Stimulated activated CD4-positive, alpha-beta T cell treated with anti-CD3 and anti-CD28 coated beads, Interleukin-2, amount 100 ng/mL, for 48 hours (primary cell): ENCODE measurements around the gene HNRNPH2.

ENCODE experiments used
- DNase-seq, 2 donors: peaks; one replicate each; pipeline ENCODE4 v3.0.0-alpha.2; 2020

The HNRNPH2 gene

DNA sequence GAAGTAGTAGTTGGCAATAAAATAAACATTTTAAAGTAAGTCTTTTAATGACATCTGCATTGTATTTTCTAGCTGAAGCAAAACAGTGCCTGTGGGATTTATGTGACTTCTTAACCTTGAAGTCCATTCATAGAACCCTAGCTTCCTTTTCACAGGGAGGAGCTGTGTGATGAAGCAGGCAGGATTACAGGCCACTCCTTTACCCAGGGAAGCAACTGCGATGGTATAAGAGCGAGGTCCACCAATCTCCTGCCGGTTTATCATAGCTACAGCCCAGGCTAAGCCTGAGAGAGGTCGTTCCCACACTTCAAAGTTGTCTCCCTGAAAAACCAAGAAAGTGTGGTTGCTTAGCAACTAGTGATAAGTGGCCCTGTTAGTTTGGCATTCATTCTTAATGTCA lies 10.2 kb upstream of the HNRNPH2 start:
- DNase-seq, result no peak

DNA sequence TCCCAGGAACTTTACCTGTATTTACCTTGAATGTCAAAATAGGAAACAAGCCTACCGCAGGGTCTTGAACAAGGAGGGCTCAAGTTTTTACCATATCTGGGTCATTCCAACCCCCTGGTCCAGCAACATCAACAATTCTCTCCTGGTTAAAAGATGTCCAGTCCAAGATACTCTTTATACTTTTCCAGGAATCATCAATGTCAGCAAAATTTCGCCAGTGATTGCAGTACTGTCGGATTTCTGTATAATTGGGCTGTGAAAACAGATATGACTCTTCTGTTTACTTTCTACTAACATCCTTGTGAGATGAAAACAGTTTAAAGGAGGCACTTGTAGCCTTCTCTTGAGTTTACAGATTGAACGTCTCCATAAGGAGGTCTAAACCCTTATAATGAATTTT lies 9.3 kb upstream of the HNRNPH2 start:
- no peak for DNase-seq

DNA sequence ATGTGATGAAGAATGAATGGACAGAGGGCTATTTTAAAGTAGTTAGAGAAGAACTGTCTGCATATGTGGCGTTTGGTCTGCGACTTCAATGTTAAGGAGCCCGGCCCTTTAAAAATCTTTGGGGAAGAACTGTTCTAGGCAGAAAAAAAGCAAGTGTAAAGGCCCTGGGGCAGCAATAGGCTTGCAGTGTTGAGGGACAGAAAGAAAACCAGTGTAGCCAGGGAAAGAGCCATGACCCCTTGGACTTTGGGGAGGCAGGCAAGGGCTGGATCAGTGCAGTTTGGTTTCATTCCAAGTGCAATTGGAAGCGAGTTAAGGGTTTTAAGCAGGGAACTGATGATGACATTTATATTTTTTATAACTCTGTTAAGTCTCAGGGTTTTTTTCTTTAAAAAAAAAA lies 8.2 kb upstream of the HNRNPH2 start:
- DNase-seq, result no peak

DNA sequence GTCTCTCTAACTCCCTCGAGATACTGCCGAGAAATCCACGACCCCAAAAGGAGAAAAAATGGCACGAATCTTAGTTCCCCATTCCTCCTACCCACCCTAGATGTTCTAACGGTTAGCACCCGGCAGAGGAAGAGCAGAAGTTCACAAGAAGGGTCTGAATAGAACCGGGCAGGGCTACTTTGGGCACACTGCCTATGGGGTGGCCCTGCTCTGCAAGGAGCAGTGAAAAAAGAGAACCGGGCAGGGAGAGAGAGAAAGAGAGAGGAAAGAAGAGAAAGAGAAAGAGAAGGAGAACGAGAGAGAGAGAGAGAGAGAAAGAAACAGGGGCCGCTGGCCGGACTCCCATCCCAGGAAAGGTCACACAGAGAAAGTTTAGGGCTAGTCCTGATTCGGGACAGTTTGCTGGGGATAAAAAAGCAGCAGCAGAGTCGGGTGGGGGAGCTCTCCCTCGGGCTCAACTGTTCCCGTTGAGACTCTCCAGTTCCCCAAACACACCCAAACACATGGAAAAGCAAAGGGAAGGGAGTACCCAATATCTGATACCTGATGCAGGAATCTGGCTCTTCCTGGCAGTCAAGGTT lies 765 bp upstream of the HNRNPH2 start:
- DNase-seq, result no peak

DNA sequence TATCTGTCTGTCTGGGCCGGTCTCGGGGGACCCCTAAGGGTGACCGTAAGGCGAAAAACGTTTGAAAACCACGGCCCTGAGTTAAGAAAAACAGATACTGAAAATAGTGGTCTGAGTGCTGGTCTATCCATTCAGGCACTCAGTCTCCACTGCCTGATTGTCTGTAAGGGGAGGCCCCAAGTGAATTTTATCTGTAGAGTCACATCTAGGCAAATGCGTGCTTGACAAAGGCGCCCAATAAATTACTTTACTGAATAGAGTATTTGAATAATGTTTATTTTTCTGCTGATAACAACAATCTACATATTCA lies 465 bp downstream of the HNRNPH2 start:
- no peak for DNase-seq

DNA sequence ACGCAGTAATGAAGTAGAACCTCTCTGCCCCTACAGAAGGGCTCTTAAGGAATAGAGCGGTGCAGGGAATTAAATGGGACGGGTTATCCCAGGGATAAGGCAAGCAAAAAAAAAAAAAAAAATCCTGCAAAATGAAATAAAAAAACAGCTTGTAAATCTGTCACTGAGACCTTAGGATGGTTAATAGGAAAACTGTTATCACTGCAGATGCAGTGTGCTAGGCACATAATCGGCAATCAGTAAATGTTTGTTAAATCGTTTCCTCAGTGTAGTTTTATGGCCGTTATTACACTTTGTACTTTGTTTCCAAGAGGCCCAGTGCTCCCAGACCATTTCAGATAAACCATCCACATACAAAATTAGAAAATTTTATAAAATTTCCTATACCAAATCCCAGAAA lies 1.0 kb downstream of the HNRNPH2 start:
- no peak for DNase-seq

DNA sequence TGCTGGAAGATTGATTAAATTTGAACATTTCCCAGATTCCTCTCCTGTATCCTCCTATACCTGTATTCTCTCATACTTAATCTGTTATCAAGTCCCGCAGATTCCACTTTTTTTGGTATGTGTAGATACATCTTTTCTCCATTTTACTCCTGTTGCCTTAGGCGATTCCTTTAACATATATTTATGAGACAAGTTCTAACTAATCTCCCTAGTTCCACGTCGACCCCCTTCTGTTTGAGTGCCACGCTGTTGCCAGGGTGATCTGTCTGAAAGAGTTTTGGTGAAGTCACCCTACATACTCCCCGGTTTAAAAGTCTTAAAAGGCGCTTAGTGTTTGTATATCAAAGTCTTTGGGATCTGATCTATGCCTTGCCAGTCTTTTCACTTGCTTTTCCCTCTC lies 2.4 kb downstream of the HNRNPH2 start:
- DNase-seq, result no peak

DNA sequence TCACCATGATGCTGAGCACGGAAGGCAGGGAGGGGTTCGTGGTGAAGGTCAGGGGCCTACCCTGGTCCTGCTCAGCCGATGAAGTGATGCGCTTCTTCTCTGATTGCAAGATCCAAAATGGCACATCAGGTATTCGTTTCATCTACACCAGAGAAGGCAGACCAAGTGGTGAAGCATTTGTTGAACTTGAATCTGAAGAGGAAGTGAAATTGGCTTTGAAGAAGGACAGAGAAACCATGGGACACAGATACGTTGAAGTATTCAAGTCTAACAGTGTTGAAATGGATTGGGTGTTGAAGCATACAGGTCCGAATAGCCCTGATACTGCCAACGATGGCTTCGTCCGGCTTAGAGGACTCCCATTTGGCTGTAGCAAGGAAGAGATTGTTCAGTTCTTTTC lies 4.0 kb downstream of the HNRNPH2 start:
- DNase-seq, result no peak

DNA sequence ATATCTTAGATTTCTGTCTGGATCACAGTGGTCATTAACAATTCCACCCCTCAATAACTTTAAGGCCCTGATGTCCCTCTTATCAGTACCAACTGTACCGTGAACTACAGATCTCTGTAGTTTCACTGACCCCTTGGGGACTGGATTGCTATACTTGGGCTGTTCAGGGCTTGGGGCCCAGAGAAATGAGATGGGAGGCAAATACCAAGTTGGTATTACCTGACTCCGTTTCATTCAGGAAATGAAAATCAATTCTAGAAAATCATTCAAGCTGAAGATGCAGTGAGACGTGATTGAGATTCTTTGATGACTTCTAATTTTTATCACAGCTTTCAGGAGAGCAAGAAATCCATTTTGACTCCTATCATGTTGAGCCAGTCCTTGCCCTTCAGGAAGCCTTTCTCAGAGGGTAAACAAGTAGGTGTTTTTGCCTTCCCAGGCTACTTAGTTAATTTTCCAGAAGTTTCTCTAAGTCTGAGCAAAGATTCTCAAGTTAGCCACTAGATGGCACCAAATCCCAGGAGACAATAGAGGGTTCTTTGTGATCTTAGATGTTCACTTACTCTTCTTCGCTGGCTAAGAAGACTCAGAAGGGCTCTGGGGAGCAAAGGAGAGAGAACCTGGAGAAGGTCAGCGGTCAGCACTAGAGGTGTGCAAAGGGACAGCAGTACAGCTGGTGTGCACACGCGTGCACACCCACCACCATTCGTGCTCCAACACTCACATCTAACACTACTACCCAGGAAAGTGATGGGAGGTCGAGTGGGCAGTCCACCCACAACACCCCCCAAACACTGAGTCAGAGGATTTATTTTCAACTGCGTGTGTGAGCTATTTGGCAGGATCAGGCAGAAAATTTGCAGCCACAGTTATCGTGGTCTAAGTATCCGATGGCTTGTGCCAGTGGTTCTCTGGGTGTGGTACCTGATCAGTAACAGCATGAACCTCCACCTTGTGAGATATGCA lies 7.4 kb downstream of the HNRNPH2 start:
- DNase-seq, result no peak

DNA sequence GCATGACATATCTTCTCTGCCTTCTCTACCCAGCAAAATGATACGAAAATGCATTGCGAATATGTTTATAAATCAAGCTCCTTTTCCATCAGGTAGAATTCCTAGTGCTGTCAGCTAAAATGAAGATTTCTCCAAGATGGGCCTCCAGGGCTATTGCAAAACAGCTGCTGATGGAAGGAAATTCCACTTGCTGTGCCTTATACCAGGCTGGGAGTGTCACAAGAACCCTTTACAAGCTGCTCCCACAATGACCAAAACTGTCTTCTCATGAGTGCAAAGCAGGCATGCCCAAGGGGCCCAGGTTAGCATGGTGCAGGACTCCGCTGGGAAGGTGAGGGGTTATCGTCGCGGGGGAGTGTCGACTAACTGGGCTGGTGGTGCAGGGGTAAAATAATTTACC lies 8.7 kb downstream of the HNRNPH2 start:
- DNase-seq, result no peak

DNA sequence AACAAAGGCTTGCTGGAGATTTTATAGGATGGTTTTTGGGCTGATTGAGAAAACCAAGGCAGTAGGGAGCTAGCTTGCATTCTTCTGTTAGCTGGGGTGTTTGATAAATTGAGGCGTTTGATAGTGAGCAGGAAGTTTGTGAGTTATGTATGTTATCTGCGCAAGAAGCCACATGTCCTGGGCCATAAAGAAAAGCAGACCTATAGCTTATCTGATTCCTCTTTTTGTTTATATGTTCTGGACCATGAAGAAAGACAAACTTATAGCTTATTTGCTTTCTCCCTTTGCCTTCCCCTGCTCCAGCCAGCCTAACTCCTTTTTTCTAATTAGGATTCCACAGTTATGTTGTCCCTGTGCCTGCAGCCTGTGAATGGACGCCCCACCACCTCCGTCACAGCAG lies 9.2 kb downstream of the HNRNPH2 start:
- no peak for DNase-seq

DNA sequence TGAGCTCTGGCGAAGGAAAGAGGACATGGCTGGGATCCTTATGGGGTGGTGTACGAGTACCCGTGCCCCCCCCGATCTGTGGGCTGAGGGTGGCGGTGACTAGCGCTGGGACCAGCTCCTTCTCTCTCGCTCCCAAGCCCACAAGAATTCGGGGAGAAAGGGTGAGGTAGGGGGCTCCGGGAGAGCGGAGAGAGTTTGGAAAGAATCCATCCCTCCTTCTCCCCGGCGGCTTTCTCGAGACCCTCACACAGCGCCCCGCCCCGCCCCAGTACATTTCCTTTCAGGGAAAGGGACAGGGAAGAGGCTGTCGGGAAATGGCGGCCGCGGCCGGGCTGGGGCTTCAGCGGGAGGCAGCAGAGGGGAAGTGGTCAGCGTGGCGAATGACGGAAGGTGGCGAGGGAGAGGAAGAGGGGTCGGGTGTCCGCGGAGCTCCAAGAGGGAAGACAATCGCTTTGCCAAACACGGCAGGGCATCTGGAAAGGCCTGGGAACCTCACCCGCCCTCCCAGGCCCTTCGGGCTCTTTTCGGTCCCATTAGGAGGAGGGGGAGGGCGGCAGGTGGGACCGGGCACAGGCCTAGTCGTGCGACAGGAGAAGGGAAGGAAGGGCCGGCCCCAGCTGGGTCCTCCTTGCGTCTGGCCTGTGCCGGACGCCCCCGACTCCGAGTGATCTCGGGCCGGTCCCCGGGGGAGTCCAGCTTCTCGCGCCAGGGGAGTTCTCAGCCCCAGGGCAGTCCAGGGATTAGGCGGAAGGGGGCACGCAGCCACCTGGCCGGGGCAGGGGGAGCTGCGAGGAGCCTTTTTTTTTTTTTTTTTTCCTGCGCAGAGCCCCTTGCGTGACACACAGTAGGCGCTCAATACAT lies 10.2 kb downstream of the HNRNPH2 start:
- no peak for DNase-seq

DNA sequence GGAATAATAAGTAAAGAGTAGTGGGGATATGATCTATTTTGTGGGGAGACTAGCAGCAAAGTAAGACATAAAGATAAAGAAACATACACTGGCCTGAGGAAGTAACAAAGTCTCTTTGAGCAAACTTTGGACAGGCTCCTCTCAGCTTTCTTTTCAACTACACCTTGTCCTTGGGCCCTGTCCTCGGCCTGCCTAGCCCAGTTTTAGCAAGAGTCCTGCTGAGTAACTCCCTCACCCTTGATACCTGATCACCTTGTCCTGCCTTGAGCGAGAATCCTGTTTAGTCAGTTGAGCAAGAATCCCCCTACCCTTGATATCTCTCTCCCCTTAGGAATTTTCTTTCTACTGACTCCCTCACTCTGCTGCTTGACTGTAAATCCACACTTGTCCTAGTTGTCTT lies 11.5 kb downstream of the HNRNPH2 start:
- DNase-seq, result no peak

DNA sequence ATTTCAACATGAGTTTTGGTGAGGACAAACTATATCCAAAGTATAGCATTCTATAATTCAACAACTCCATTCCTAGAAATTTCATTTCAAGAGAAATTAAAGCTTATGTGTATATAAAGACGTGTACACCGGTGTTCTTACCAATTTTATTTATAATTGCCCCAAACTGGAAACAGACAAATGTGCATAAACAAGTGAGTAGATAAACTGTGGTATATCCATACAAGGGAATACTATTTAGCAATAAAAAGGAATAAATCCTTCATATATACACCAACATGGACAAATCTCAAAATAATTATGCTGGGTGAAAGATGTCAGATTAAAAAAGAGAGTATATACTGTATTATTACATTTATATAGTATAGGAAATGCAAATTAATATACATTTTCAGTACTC lies 19.9 kb downstream of the HNRNPH2 start:
- no peak for DNase-seq

DNA sequence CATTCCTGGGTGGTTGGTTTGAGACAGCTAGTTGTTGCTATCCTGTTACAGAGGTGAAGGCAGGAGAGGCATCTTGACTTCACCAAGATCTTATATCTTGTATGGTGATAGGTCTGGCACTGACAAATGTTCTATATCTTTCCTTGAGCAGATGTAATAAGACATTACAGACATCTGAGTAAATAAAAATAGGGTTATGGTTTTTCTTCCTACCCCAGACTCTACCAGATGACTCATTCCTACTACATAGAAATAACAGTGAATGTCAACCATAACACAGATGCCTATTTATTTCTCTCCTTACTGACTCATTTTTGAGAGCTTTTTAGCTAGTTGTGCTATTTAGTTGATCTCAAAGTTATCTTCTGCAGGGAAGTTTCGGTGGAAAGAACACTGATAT lies 21.9 kb downstream of the HNRNPH2 start:
- no peak for DNase-seq

DNA sequence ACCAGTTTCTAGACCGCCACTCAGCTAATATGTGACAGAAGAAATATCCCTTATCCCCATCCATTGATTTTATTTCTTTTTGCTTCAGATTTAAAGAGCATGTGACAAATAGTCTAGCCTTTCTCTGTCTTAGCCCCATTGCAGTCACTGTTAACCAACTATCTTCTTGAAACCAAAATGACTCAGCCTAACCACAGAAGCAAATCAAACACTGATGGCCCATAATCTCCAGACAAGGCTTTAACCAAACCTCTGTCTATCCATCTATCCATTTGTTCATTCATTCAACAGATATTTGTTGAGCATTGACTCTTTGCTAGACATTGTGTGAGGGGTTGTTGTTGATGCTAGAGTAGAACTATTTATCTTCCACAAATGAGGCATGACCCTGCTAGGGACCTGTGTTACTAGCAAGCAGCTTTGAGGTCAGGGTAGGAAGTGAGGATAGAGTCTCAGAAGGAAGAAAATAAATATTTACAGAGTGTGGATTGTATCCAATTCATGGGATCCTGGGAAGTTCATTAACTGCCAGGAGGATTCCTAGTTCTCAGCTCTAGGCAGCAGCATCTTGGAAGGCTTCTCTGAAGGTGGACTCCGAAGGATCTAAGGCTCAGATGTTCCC lies 22.5 kb downstream of the HNRNPH2 start:
- DNase-seq, result no peak

DNA sequence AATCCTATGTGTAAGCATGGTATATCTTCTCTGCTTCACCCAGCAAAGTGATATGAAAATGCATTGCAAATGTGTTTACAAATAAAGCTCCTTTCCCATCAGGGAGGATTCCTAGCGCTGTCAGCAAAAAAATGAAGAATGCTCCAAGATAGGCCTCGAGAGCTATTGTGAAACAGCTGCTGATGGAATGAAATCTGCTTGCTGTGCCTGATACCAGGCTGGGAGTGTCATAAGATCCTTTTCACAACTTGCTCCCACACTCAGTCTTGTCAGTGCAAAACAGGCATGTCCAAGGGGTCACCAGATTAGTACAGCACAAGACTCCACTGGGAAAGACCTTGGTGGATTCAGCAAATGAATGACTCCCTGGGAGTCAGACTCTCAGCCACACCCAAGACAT lies 34.1 kb downstream of the HNRNPH2 start:
- DNase-seq, result no peak

DNA sequence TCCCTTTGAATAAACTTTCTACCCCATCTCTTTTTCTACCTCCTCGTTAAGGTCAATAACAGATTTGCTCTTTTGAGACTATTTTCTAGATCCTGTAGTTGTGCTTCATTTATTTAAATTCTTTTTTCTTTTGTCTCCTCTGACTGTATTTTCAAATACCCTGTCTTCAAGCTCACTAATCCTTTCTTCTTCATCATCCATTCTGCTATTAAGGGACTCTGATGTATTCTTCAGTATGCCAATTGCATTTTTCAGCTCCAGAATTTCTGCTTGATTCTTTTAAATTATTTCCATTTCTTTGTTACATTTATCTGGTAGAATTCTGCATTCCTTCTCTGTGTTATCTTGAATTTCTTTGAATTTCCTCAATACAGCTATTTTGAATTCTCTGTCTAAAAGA lies 41.3 kb downstream of the HNRNPH2 start:
- DNase-seq, result no peak

DNA sequence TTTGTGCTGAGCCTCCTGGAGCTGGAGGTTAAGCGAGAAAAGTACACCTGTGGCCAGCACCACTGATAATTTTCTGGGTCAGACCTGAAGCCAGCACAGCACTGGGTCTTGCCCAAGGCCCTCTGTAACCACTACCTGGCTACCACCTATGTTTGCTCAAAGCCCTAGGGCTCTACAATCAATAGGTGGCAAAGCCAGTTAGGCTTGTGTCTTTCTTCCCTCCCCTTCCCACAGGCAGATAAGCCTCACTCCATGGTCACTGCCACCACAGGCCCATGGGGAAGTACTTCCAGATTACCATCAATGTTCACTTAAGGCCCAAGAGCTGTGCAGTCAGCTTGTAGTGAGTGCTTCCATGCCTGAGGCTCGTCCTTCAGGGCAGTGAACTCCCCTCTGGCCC lies 42.1 kb downstream of the HNRNPH2 start:
- DNase-seq, result no peak

DNA sequence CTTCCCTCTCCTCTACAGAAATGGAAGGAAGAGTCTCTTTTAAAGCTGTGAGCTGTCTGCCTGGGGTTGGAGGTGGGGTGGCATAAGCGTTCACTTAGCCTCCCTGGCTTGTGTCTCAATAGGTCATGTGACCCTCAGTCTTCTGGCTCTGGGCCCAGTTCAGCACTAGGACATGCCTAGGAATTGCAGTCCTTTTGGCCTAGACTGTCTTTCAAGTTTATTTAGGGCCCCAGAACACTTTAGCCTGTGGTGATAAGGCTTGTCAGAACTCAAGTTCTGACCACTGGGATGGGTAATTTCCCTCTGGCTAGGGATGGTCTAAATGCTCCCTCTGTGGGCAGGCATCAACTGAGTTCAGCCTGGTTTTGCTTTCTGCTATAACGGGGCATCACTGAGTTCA lies 42.9 kb downstream of the HNRNPH2 start:
- no peak for DNase-seq

DNA sequence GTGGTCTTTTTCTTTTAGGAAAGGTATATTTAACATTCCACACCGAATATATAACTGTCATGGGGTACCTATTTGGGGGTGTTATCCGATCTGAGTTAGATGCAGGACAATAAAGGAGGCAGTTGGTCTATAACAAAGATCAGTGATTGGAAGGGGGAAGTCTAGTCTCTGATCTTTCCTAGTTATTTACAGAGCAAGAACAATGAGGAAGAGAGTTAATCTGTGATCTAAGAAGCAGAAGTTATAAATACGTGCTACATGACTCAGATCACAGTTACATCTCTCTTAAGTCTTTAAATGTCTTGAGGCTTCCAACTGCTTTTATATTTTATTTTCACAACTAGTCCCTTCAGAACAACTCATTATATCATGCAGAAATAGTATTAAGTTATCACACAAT lies 44.0 kb downstream of the HNRNPH2 start:
- DNase-seq, result no peak

DNA sequence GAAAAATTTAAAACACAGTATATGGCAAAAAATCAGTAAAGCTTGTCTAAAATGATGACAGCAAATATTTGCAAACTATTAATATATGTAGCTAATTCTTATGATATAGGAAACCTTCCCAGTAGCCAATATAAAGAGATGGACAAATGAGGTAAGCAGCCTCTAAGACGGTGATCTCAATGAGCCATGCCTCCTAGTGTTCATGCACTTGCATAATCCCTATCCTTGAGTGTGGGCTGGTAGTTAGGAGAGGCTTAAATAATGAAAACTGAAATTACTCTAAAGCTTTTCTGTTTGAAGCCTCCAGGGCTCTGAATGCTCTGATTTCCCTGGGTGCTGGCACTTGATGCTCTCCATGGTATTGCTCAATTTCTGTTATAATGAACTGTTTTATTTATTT lies 52.6 kb downstream of the HNRNPH2 start:
- DNase-seq, result no peak

DNA sequence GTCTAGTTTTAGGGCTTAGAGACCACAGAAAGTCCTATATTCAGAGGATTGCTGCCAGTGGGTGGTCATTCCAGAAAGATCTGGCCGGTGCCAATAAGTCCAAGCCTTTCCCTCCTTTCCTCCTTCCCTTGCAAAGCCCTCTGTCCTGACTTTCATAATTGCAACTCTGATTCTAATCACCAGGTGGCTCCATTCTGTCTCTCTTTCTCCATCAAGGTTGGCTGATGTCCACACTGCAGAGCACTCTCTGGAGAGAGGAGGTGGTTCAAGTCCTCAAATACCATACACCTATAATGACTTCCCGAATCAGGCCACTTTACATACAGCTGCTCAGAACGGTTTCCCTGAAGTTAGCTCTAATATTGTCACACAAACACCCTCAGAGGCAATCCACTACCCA lies 54.9 kb downstream of the HNRNPH2 start:
- DNase-seq, result no peak
